ENCODE data around the gene RFPL4A. TPM values are rescaled to one million over a fixed set of nuclear protein-coding genes. Genes with fewer than 3 reads are reported as not detected.
"Not testable (repeated sequence)": the region's sequence is repeated elsewhere in the genome, so short reads cannot be mapped to it uniquely, and the experiment has no call there.

The RFPL4A gene
- total and polyA plus RNA-seq, 7 experiments from 2014 or later = not detected

GRCh38 chr19:55756808-55757207 is 2.1 kb upstream of the RFPL4A start:
- H3K36me3 Mint-ChIP-seq; ATAC-seq; CTCF ChIA-PET; H3K27ac Mint-ChIP-seq; POLR2A ChIA-PET; H3K4me3 ChIP-seq (ENCODE audit: low read length); intact Hi-C loops (cut with micrococcal nuclease); H3K36me3 ChIP-seq (ENCODE audit: control insufficient read depth in 2 of 3, insufficient read depth in 3 of 3, low read length in 3 of 3); H3K4me1 ChIP-seq (ENCODE audit: control insufficient read depth in 2 of 2, insufficient read depth in 2 of 2, low read length in 2 of 2); H3K27ac ChIP-seq (ENCODE audit: low read depth, low read length); H3K9me3 ChIP-seq (ENCODE audit: control insufficient read depth in 2 of 3, low read length in 3 of 3); H3K4me1 Mint-ChIP-seq; H3K4me3 Mint-ChIP-seq; DNase-seq; H3K27me3 ChIP-seq (ENCODE audit: control insufficient read depth in 2 of 2, insufficient read depth in 2 of 2, low read length in 2 of 2): not testable (repeated sequence)
- peaks cover 0 to 46% (median 31%) of the 10 kb centered on the region in 5 donors for H3K27me3 Mint-ChIP-seq
- H3K9me3 Mint-ChIP-seq = peaks cover 0 to 11% (median 6%) of the 10 kb centered on the region in 11 donors

DNA sequence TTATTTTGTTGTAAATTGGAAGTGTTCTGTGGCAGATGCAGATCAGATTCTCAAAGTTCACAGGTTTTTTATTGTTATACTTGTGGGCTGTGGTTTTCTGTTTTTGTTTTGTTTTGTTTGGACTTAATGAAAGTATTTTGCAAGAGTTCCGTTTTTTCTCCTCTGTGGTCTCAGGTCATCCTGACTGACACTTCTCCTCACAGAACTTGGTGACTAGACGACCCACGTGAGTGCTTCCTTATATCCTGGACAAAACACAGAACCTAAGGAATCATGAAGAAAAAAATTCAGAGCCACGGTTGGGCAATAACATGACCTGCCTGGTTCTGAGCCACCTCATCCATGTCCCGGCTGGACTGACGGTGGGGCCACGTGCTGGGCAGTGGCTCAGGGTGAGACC is 7.6 kb downstream of the RFPL4A start:
- no peak for ATAC-seq
- intact Hi-C loops (cut with micrococcal nuclease) = no loop called here
- Histone ChIP-seq H3K4me1 (ENCODE audit: control insufficient read depth in 2 of 2, insufficient read depth in 2 of 2, low read length in 2 of 2) (no peaks in the 10 kb centered on the region), H3K27me3 (ENCODE audit: control insufficient read depth in 2 of 2, insufficient read depth in 2 of 2, low read length in 2 of 2) (no peaks in the 10 kb centered on the region), H3K4me3 (ENCODE audit: low read length) (no peak overlapping the region), H3K27ac (ENCODE audit: low read depth, low read length) (no peak overlapping the region), H3K9me3 (ENCODE audit: control insufficient read depth in 2 of 3, low read length in 3 of 3) (no peaks in the 10 kb centered on the region), H3K36me3 (ENCODE audit: control insufficient read depth in 2 of 3, insufficient read depth in 3 of 3, low read length in 3 of 3) (no peaks in the 10 kb centered on the region)
- Mint-ChIP-seq H3K9me3 (peaks cover 0 to 35% (median 8%) of the 10 kb centered on the region in 11 donors), H3K4me1 (no peaks in the 10 kb centered on the region), H3K4me3 (no peak overlapping the region), H3K36me3 (peaks cover 0 to 10% (median 0%) of the 10 kb centered on the region in 5 donors), H3K27me3 (peaks cover 0 to 45% (median 39%) of the 10 kb centered on the region in 5 donors), H3K27ac (no peak overlapping the region)
- no peak for DNase-seq
- CTCF ChIA-PET = no interaction called here
- POLR2A ChIA-PET = no interaction called here

- H3K27ac Mint-ChIP-seq; H3K27ac ChIP-seq (ENCODE audit: low read depth, low read length); POLR2A ChIA-PET; CTCF ChIA-PET; H3K4me1 Mint-ChIP-seq; H3K27me3 ChIP-seq (ENCODE audit: control insufficient read depth in 2 of 2, insufficient read depth in 2 of 2, low read length in 2 of 2); intact Hi-C loops (cut with micrococcal nuclease); H3K4me3 ChIP-seq (ENCODE audit: low read length); ATAC-seq; H3K4me3 Mint-ChIP-seq; H3K4me1 ChIP-seq (ENCODE audit: control insufficient read depth in 2 of 2, insufficient read depth in 2 of 2, low read length in 2 of 2); DNase-seq; H3K36me3 ChIP-seq (ENCODE audit: control insufficient read depth in 2 of 3, insufficient read depth in 3 of 3, low read length in 3 of 3); H3K9me3 ChIP-seq (ENCODE audit: control insufficient read depth in 2 of 3, low read length in 3 of 3): not testable (repeated sequence)
- Mint-ChIP-seq H3K27me3 (peaks cover 0 to 43% (median 39%) of the 10 kb centered on the region in 5 donors), H3K36me3 (peaks cover 0 to 10% (median 0%) of the 10 kb centered on the region in 5 donors), H3K9me3 (peaks cover 0 to 35% (median 8%) of the 10 kb centered on the region in 11 donors)
Measured at GRCh38 chr19:55768818-55769217, 9.9 kb downstream of the RFPL4A start, which contains the start of gene RFPL4AL1. Gene RFPL4AL1, plus strand, starts transcription at chr19:55769118. Its CDS starts 2,687 bp downstream, at chr19:55771805.

- ATAC-seq; H3K27ac ChIP-seq (ENCODE audit: low read depth, low read length); H3K4me1 Mint-ChIP-seq; H3K4me1 ChIP-seq (ENCODE audit: control insufficient read depth in 2 of 2, insufficient read depth in 2 of 2, low read length in 2 of 2); H3K36me3 ChIP-seq (ENCODE audit: control insufficient read depth in 2 of 3, insufficient read depth in 3 of 3, low read length in 3 of 3); DNase-seq; CTCF ChIA-PET; H3K27ac Mint-ChIP-seq; intact Hi-C loops (cut with micrococcal nuclease); H3K27me3 ChIP-seq (ENCODE audit: control insufficient read depth in 2 of 2, insufficient read depth in 2 of 2, low read length in 2 of 2); H3K4me3 ChIP-seq (ENCODE audit: low read length); POLR2A ChIA-PET; H3K4me3 Mint-ChIP-seq; H3K9me3 ChIP-seq (ENCODE audit: control insufficient read depth in 2 of 3, low read length in 3 of 3): not testable (repeated sequence)
- peaks cover 0 to 33% (median 7%) of the 10 kb centered on the region in 11 donors for H3K9me3 Mint-ChIP-seq
- peaks cover 0 to 10% (median 0%) of the 10 kb centered on the region in 5 donors for H3K36me3 Mint-ChIP-seq
- peaks cover 0 to 41% (median 38%) of the 10 kb centered on the region in 5 donors for H3K27me3 Mint-ChIP-seq
Measured at GRCh38 chr19:55769632-55770031, 10.7 kb downstream of the RFPL4A start.

GRCh38 chr19:55777528-55777927 is 18.6 kb downstream of the RFPL4A start:
- no peak for ATAC-seq
- H3K27me3 Mint-ChIP-seq = peaks cover 0 to 69% (median 54%) of the 10 kb centered on the region in 5 donors
- no peaks in the 10 kb centered on the region for H3K9me3 ChIP-seq (ENCODE audit: control insufficient read depth in 2 of 3, low read length in 3 of 3)
- H3K4me3 Mint-ChIP-seq = no peak overlapping the region
- H3K36me3 ChIP-seq (ENCODE audit: control insufficient read depth in 2 of 3, insufficient read depth in 3 of 3, low read length in 3 of 3) = no peaks in the 10 kb centered on the region
- no peak for DNase-seq
- intact Hi-C loops (cut with micrococcal nuclease) = no loop called here
- no peaks in the 10 kb centered on the region for H3K4me1 ChIP-seq (ENCODE audit: control insufficient read depth in 2 of 2, insufficient read depth in 2 of 2, low read length in 2 of 2)
- CTCF ChIA-PET = no interaction called here
- H3K27ac ChIP-seq (ENCODE audit: low read depth, low read length) = no peak overlapping the region
- no peak overlapping the region for H3K27ac Mint-ChIP-seq
- H3K36me3 Mint-ChIP-seq = no peaks in the 10 kb centered on the region
- POLR2A ChIA-PET = no interaction called here
- no peak overlapping the region for H3K4me3 ChIP-seq (ENCODE audit: low read length)
- H3K27me3 ChIP-seq (ENCODE audit: control insufficient read depth in 2 of 2, insufficient read depth in 2 of 2, low read length in 2 of 2) = peaks cover 0 to 3% of the 10 kb centered on the region in 2 donors
- H3K4me1 Mint-ChIP-seq = no peaks in the 10 kb centered on the region
- peaks cover 0 to 8% (median 4%) of the 10 kb centered on the region in 11 donors for H3K9me3 Mint-ChIP-seq

- DNase-seq (no peak), ATAC-seq (no peak)
- Mint-ChIP-seq H3K4me3 (no peak overlapping the region), H3K27ac (no peak overlapping the region), H3K9me3 (peaks cover 0 to 8% (median 4%) of the 10 kb centered on the region in 11 donors), H3K27me3 (peaks cover 0 to 77% (median 59%) of the 10 kb centered on the region in 5 donors), H3K4me1 (no peaks in the 10 kb centered on the region), H3K36me3 (no peaks in the 10 kb centered on the region)
- H3K36me3 ChIP-seq (ENCODE audit: control insufficient read depth in 2 of 3, insufficient read depth in 3 of 3, low read length in 3 of 3) = no peaks in the 10 kb centered on the region
- ChIA-PET POLR2A (no interaction called here), CTCF (no interaction called here)
- no peak overlapping the region for H3K27ac ChIP-seq (ENCODE audit: low read depth, low read length)
- no peaks in the 10 kb centered on the region for H3K9me3 ChIP-seq (ENCODE audit: control insufficient read depth in 2 of 3, low read length in 3 of 3)
- H3K4me3 ChIP-seq (ENCODE audit: low read length) = no peak overlapping the region
- intact Hi-C loops (cut with micrococcal nuclease) = no loop called here
- H3K4me1 ChIP-seq (ENCODE audit: control insufficient read depth in 2 of 2, insufficient read depth in 2 of 2, low read length in 2 of 2) = no peaks in the 10 kb centered on the region
- peaks cover 0 to 3% of the 10 kb centered on the region in 2 donors for H3K27me3 ChIP-seq (ENCODE audit: control insufficient read depth in 2 of 2, insufficient read depth in 2 of 2, low read length in 2 of 2)
Measured at GRCh38 chr19:55778331-55778730, 19.4 kb downstream of the RFPL4A start.

GRCh38 chr19:55781112-55781511 is 22.2 kb downstream of the RFPL4A start:
- ATAC-seq = no peak
- ChIA-PET CTCF (no interaction called here), POLR2A (no interaction called here)
- no peak for DNase-seq
- H3K27ac ChIP-seq (ENCODE audit: low read depth, low read length) = no peak overlapping the region
- no peaks in the 10 kb centered on the region for H3K36me3 ChIP-seq (ENCODE audit: control insufficient read depth in 2 of 3, insufficient read depth in 3 of 3, low read length in 3 of 3)
- Mint-ChIP-seq H3K36me3 (no peaks in the 10 kb centered on the region), H3K27ac (no peak overlapping the region), H3K4me1 (no peaks in the 10 kb centered on the region), H3K9me3 (peaks cover 0 to 8% (median 4%) of the 10 kb centered on the region in 11 donors), H3K27me3 (peaks cover 0 to 75% (median 65%) of the 10 kb centered on the region in 5 donors), H3K4me3 (no peak overlapping the region)
- H3K27me3 ChIP-seq (ENCODE audit: control insufficient read depth in 2 of 2, insufficient read depth in 2 of 2, low read length in 2 of 2) = peaks cover 0 to 3% of the 10 kb centered on the region in 2 donors
- no peaks in the 10 kb centered on the region for H3K4me1 ChIP-seq (ENCODE audit: control insufficient read depth in 2 of 2, insufficient read depth in 2 of 2, low read length in 2 of 2)
- H3K9me3 ChIP-seq (ENCODE audit: control insufficient read depth in 2 of 3, low read length in 3 of 3) = no peaks in the 10 kb centered on the region
- H3K4me3 ChIP-seq (ENCODE audit: low read length) = no peak overlapping the region
- intact Hi-C loops (cut with micrococcal nuclease) = no loop called here

Measured in naive thymus-derived CD4-positive, alpha-beta T cell (primary cell).